Breast epithelium (tissue), 3 donors: Measurements from ENCODE around the gene DPP7.

ENCODE experiments used
- CTCF ChIP-seq, 3 donors: fragments of 450-650 bp; IDR thresholded peaks; one replicate each; pipeline ENCODE4 v1.5.1; 2016 to 2017; ENCODE audit warnings: antibody characterized with exemption in 3 of 3, mild to moderate bottlenecking in 3 of 3, moderate library complexity in 3 of 3
- POLR2A ChIP-seq: fragments of 450-650 bp; IDR thresholded peaks from one replicate; pipeline ENCODE4 v1.6.1; 2016; ENCODE audit warnings: antibody characterized with exemption, mild to moderate bottlenecking, moderate library complexity
- POLR2AphosphoS5 ChIP-seq, 3 donors: sonication (generic); formaldehyde crosslinking; IDR thresholded peaks; one replicate each; pipeline ENCODE4 v1.6.1; 2017; ENCODE audit warnings: antibody characterized with exemption in 3 of 3

- TF ChIP-seq CTCF (IDR thresholded peaks at IDR 0.05) (no peak), POLR2A (no peak), POLR2AphosphoS5 (IDR thresholded peaks at IDR 0.05) (no peak)
Observed at GRCh38 chr9:137077758-137078693, 36.5 kb downstream of the DPP7 start.
